GM18870 (cell line): ENCODE measurements around the gene PTPRA.
A peak's percentile ranks its signal among the peaks of the same experiment; 100 is the strongest.
"Not testable (repeated sequence)": the region's sequence is repeated elsewhere in the genome, so short reads cannot be mapped to it uniquely, and the experiment has no call there.

Source experiments
- ATAC-seq: cut with Tn5 transposase; IDR thresholded peaks from one replicate; pipeline ENCODE4 v1.9.1; 2021; ENCODE audit warnings: moderate library complexity; ENCODE audit not compliant: unreplicated experiment

PTPRA gene

DNA sequence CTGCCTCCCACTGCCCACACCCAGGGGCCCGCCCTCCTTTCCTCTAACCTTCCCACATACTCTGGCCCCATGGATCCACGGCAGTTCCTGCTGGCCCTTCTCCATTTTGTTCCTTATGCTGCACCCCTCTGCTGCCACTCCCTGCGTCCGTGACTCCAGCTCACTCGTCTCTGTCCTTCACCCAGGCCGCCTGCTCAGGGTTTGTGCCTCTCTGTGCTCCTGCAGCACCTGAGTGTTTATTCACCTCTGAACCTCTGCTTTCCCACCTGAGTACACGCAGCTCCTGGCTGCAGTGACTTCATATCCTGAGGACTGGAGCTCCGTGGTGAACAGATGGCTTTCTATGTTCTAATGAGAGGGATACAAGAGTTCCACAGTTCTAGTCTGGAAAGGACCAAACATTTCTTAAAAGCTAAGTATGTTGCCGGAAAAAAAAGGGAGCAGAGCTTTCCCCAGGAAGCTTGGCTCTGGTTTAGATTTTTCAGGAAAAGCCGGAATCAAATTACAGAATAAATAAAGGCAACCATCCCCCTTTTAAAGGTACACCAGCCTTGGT is 168.7 kb downstream of the PTPRA start:
- ATAC-seq, result no peak

DNA sequence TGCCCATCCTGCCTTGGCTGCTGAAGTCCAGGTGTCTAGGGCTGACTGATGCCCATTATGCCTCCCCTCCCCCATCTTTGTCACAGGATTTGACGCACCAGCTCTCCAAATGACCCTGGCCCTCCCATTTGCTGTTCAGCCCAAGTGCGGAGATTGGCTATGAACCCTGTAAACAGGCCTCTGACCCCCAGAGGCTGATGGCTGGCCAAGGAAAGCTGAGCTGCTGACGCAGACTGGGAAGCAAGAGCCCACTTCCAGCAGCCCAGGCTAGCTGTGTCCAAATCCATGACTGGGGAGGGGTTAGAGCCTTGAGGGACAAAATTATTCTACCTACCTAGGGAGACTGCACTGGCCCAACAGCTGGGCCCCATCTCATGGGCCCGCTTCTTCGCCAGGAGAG is 169.3 kb downstream of the PTPRA start:
- no peak for ATAC-seq

DNA sequence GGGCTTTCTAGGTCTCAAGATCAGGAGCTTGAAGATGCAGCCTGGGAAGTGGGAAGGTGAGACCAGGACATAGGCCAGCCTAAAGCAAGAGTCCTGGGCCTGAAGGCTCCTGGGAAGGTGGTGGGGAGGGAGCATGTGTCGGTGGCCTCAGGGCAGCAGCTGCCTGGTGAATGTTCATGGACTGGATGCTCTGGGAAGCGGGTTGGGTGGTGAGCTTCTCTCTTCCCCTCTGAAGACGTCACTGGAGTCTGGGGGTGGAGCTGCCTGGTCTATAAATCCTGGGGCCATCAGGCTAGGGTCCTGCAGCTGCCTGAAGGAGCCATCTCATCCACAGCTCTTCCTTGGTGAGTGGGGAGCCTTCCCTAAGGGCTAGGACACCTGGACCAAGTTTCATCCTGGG is 170.0 kb downstream of the PTPRA start, which contains the start of gene GNRH2:
Gene GNRH2 (plus strand): TSS at position 301 of the 400 bp plus-strand sequence. CDS start 793 bp downstream, outside the sequence.
- no peak for ATAC-seq

- ATAC-seq, result no peak
Measured at GRCh38 chr20:3044336-3044965, 171.2 kb downstream of the PTPRA start.

DNA sequence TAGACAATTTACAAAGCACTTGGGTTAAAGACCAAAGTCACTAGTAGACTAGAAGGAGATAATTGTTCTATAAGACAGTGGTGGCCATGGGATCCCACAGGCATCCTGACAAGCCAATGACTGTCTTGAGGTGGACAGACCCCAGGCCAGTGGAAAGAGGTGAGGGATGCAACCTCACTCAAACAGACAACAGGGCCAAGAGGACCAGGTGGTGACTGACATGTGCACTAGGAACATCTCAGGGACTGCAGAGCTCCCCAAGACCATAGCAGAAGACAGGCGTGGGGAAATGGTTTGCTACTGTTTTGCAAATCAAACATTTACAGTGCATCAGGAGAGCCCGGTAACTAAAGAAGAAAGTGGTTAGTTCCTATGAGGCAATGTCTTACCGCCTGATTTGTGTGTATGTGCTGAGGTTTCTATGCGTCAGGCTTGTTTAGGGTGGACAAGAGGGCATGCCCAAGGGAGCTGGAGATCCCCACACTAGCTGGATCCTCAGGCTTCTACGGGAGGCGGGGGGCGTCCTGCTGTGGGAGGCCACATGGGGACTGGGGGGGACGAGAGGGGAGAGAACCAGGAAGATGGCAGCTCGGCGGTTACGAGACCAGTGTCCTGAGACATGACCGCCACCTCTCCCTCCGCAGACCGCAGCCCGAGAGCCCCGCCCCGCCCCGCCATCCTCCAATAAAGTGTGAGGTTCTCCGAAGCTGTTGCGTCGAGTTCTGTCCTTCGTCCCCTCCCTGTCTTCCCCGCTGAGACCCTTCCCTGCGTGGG is 171.9 kb downstream of the PTPRA start:
- peak; percentile 29 for ATAC-seq

GRCh38 chr20:3045816-3046676 is 172.8 kb downstream of the PTPRA start, which contains the start of gene MRPS26:
Gene MRPS26, plus strand, starts transcription at chr20:3046052. Its CDS starts 17 bp downstream, at chr20:3046069.
- ATAC-seq, result peak; percentile 62

DNA sequence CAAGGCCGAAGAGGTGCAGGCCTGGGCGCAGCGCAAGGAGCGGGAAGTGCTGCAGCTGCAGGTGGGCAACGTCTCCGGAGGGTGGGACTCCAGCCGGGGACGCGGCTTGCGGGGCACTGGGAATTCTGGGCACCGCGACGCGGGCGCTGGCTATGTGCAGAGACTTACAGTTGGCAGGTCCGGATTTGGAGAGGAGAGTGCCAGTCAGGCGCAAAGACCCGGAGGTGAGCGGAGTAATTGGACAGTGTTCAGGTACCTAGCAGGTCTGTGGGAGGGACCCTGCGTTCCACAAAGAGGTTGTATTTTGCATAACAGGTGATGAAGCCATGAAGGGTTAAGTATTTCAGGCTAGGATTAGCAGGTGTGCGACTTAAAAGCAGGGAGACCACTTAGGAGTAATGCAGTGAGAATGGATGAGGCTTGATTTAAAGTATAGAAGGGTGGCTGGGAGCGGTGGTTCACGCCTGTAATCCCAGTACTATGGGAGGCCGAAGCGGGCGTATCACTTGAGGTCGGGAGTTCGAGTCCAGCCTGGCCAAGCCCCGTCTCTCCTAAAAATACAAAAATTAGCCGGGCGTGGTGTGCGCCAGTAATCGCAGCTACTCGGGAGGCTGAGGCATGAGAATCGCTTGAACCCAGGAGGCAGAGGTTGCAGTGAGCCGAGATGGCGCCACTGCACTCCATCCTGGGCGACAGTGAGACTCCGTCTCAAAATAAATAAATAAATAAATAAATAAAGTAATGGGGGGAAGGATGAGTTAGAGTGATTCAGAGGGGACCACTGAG is 173.6 kb downstream of the PTPRA start:
- ATAC-seq, result no peak

DNA sequence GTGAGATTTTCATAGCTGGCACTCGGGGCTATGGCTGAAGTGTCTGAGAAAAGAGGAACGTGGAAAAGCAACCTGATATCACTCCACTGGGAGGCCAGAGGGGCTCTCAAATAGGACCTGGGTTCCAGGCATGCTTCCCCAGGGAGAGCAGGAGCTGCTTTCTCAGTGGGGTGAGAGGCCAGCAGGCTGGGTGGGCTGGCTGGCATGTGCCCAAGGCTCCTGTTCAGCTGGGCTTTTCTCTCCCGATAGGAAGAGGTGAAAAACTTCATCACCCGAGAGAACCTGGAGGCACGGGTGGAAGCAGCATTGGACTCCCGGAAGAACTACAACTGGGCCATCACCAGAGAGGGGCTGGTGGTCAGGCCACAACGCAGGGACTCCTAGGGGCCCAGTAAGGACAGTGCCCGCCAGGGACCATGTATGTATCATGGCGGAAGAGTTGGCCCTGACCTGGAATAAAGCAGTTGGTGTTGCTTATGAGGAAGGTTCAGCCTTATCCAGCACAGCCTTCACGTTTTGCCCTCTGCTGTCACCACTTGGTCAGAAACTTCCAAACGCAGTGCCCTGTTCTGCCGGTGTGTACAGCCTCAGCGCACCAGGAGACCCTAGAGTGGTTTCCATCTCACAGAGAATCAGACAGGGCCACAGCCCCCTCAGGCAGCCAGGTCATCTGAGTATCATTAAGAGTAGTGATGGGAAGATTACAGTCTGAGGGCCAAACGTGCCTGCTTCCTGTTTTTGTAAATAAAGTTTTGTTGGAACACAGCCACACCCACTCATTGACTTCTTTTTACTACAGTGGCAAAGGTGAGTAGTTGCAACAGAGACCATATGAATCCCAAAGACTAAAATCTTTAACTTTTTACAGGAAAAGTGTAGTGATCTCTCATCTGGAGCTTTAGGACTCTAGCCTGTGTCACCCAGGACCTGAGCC is 174.5 kb downstream of the PTPRA start:
- ATAC-seq, result no peak

DNA sequence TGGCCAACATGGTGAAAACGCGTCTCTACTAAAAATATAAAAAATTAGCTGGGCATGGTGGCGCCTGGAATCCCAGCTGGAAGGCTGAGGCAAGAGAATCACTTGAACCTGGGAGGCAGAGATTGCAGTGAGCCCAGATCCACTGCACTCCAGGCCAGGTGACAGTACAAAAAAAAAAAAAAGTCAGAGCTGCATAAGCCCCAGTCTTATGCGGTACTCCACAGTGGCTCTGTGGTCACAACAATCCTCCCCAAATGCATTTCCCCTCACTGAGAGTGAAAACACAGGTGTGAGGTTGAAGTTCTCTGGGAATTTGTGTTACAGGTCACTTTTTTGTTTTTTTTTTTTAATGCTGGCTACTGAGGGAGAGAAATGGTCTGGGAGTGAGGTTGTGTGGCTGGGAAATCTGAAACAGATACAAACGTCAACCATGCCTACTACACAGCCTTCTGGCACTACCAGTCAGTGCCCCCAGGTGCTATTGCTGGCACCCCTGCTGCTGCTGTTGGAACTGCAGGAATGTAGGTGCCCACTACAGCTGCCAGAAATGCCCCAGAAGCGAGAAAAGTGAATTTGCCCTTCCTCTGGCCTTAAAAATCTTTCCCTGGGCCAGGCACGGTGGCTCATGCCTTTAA is 178.2 kb downstream of the PTPRA start:
- no peak for ATAC-seq

- no peak for ATAC-seq
Measured at GRCh38 chr20:3059489-3059888, 186.2 kb downstream of the PTPRA start.

- ATAC-seq, result not testable (repeated sequence)
Measured at GRCh38 chr20:3064119-3064518, 190.8 kb downstream of the PTPRA start.

- ATAC-seq, result no peak
Measured at GRCh38 chr20:3067139-3068014, 194.1 kb downstream of the PTPRA start.

GRCh38 chr20:3068075-3068474 is 194.8 kb downstream of the PTPRA start:
- ATAC-seq, result no peak

DNA sequence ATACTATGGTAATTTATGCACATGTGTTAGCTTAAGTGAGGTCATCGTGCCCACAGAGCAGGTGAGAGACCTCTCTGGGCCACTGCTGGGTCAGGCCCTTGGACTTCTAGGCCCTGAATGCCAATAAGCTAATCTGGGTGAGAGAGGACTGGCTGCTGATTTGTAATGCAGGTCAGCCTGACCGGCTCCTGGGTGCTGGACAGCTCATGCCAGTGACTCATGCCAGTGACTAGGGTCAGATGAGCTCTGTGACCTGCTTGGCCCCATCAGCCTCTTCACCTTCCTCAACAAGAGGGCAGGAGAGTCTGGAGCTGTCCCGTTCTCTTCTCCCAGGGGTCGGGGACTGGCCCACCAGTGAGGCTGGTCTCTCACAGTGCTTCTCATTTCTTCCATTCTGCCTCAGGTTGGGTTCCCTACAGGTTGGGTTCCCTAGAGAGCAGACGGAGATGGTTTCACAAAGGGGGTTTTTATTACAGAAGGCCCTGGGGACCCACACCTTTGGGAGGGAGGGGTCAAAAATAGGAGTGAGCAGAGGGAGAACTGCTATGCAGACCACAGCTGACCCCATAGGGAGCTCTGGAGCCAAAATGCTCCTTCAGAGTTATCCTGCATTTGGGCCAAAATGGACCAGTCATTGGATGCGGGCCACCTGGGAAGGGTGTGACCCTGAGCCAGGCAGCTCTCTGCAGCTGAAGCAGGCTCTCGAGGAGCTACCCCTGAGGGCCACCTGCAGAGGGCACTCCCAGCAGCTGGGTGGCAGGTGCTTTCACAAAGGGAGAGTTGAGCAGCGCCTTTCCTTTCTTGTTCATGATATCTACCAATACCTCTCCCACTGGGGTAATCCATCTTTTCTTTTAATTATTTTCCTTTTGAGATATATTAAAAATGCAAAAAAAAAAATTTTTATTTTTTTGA is 196.0 kb downstream of the PTPRA start:
- no peak for ATAC-seq

- no peak for ATAC-seq
Measured at GRCh38 chr20:3070725-3071124, 197.4 kb downstream of the PTPRA start.

DNA sequence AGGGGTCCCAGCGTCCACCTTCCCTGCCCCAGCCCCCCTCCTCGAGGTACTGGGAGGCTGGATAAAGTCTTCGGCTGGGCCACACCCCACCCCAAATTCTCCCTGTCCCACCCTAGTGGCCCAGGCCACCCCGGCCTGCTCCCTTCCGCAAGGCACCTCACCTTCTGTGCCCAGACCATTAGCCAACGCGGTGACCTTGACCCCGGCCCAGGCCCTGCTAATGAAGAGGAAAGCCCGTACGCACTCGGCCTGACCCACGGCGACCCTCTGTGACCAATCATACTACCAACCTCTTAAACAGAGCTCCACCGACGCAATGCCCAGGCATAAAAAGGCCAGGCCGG is 198.0 kb downstream of the PTPRA start:
- ATAC-seq, result no peak
